Heart right ventricle (tissue), 16 donors: ENCODE data around the gene UPK1B. TPM values are rescaled to one million over a fixed set of nuclear protein-coding genes. Genes with fewer than 3 reads are reported as not detected.

Experiments used
- ATAC-seq, 8 donors: fragments of 200-7000 bp; cut with Tn5 transposase; one replicate each; pipeline ENCODE4 v1.9.1; 2020; ENCODE audit warnings: mild to moderate bottlenecking in 8 of 8, moderate library complexity in 8 of 8, moderate number of reproducible peaks in 1 of 8
- DNase-seq, 2 donors: peaks; one replicate each; pipeline ENCODE4 v3.0.0-alpha.2; 2020
- H3K27ac ChIP-seq, 10 donors: fragments of 200-600 bp; sonication (generic) in 2 of 10; one replicate each; pipeline versions ENCODE4 v1.5.0 to v1.8.0; 2020 to 2022; ENCODE audit warnings: mild to moderate bottlenecking in 3 of 10
- H3K27me3 ChIP-seq, 7 donors: fragments of 200-600 bp; one replicate each; pipeline ENCODE4 v1.8.0; 2021 to 2022; ENCODE audit warnings: mild to moderate bottlenecking in 2 of 7
- H3K36me3 ChIP-seq, 9 donors: fragments of 200-600 bp; sonication (generic) in 1 of 9; one replicate each; pipeline versions ENCODE4 v1.5.0 to v1.8.0; 2020 to 2022; ENCODE audit warnings: mild to moderate bottlenecking in 2 of 9
- H3K4me1 ChIP-seq, 9 donors: fragments of 200-600 bp; sonication (generic) in 1 of 9; one replicate each; pipeline versions ENCODE4 v1.5.0 to v1.8.0; 2020 to 2022; ENCODE audit warnings: mild to moderate bottlenecking in 4 of 9
- H3K4me3 ChIP-seq, 10 donors: fragments of 200-600 bp; sonication (generic) in 2 of 10; one replicate each; pipeline versions ENCODE4 v1.5.0 to v1.8.0; 2020 to 2022; ENCODE audit warnings: mild to moderate bottlenecking in 7 of 10, moderate library complexity in 2 of 10
- H3K9me3 ChIP-seq, 11 donors: fragments of 200-600 bp in 10 of 11; sonication (generic) in 2 of 11; one replicate each; pipeline versions ENCODE4 v1.5.0 to v1.8.0; 2013 to 2022; ENCODE audit warnings: mild to moderate bottlenecking in 2 of 11, control low read depth in 1 of 11, moderate library complexity in 1 of 11
- WGBS, 2 donors: extraction: QIAGEN DNeasy Blood & Tissue Kit; methylation state at CpG; one replicate each; pipeline ENCODE4 v1.1.7; 2013; ENCODE audit warnings: inconsistent platforms in 1 of 2; 5-methylcytosine and 5-hydroxymethylcytosine counted together
- intact Hi-C, 10 donors: fragments of 100-400 bp; cut with DNase I; formaldehyde crosslinking; loops; one replicate each; pipeline versions ENCODE4 v1.11.1 to v1.14.2; 2022
- polyA plus RNA-seq, 2 donors: library from polyadenylated mRNA; stranded (reverse); fragments of 200-250 nt; gene quantifications; one replicate each; pipeline ENCODE4 v1.2.3, GENCODE V29; 2013
- total RNA-seq, 10 donors: library from RNA; stranded (reverse); fragmentation: NEBNext Ultra II Directional in 3 of 10; extraction: Animal tissue kit (Norgen Biotek cat#: 25700) in 3 of 10; gene quantifications; one replicate each; pipeline versions ENCODE4 v1.2.1 to v1.2.4, GENCODE V29; 2021 to 2023
- TF ChIP-seq, protein P1 (sequence below), 9 donors: fragments of 200-600 bp; sonication (generic) in 2 of 9; IDR thresholded peaks; one replicate each; pipeline versions ENCODE4 v1.5.0 to v1.8.0; 2021 to 2022; ENCODE audit warnings: antibody characterized with exemption in 9 of 9, mild to moderate bottlenecking in 5 of 9, moderate library complexity in 1 of 9
- donor health status: Arrhythmogenic right ventricular cardiomyopathy.
- donor health status: ischemic (EF 13 %, LVEDD 7.1; RV severe dilation, severe dysfunction).
- donor health status: healthy with polysubstance abuse.
- donor health status: DM: no; HTN: yes; CAD: no.
- donor health status: DM: no; HTN: no; CAD: no.
- donor health status: ischemic (EF 25% LVEDD 6.9; RV normal size, moderate dysfunction).
- donor health status: ischemic (EF 25% LVEDD 5.7; RV mildly dilated, moderate dysfunction).
- donor health status: healthy.
- donor health status: DM: yes; HTN: yes; CAD: no.
- donor health status: Ischemic cardiomyopathy.
- donor health status: ischemic (EF 35%, LVEDD 5.7; RV mildly dilated, moderate dysfunction).
- donor health status: nonischemic (EF 11% LVEDD 7.7; RV severe dilation, severe dysfunction).
- donor health status: DM: yes; HTN: yes; CAD: no.
- donor health status: PGD.
- donor health status: ischemic (EF 29% LVEDD 5.4; RV normal size, mild dysfunction).
- donor health status: nonischemic (EF 23%, LVEDD 6.1; RV moderate dilation, normal function).

Gene UPK1B
- total and polyA plus RNA-seq, 12 donors, result 1.1 TPM; not detected in 11

DNA sequence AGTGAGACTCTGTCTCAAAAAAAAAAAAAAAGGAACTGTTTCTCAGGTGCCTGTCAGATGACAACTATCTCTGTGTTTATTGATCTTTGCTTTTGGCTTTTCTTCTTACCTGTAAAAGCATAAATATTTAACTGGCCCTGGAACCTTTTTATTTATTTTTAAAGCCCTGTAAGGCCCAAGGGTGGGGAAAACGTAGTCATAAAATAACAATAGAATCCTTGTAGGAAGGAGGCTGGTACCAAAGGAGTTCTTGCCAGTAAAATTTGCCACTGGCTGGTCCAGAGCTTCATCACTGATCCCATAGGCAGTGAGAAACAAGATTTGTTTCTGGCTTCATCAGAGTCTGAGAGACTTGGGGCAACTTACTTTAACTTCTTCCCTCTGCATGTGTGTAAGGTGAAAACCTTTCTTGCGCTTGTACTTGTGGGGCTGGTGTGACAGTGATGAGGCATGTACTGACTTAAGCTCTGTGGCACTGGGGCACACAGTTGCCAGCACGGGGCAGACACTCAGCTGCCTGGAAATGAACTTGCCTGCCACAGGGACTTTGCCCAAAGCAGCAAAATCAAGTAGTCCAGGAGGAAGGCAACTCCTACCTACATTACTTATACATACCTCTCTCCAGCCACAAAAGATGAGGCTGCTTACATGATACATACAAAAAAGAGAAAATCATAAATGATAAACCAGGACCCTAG lies 47.7 kb downstream of the UPK1B start:
- H3K9me3 ChIP-seq, result no peaks in the 10 kb centered on the region
- 66 to 88% methylated on average over 3 of the region's 3 CpGs for WGBS, 2 donors
- H3K36me3 ChIP-seq, result peaks cover 0 to 100% (median 41%) of the 10 kb centered on the region in 9 donors
- no peak overlapping the region for H3K4me3 ChIP-seq
- intact Hi-C loops, result no loop called here
- DNase-seq (no peak), ATAC-seq (no peak)
- TF ChIP-seq, protein P1, sequence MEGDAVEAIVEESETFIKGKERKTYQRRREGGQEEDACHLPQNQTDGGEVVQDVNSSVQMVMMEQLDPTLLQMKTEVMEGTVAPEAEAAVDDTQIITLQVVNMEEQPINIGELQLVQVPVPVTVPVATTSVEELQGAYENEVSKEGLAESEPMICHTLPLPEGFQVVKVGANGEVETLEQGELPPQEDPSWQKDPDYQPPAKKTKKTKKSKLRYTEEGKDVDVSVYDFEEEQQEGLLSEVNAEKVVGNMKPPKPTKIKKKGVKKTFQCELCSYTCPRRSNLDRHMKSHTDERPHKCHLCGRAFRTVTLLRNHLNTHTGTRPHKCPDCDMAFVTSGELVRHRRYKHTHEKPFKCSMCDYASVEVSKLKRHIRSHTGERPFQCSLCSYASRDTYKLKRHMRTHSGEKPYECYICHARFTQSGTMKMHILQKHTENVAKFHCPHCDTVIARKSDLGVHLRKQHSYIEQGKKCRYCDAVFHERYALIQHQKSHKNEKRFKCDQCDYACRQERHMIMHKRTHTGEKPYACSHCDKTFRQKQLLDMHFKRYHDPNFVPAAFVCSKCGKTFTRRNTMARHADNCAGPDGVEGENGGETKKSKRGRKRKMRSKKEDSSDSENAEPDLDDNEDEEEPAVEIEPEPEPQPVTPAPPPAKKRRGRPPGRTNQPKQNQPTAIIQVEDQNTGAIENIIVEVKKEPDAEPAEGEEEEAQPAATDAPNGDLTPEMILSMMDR (IDR thresholded peaks at IDR 0.05), result no peak
- no peaks in the 10 kb centered on the region for H3K4me1 ChIP-seq
- H3K27me3 ChIP-seq, result no peaks in the 10 kb centered on the region
- no peak overlapping the region for H3K27ac ChIP-seq

DNA sequence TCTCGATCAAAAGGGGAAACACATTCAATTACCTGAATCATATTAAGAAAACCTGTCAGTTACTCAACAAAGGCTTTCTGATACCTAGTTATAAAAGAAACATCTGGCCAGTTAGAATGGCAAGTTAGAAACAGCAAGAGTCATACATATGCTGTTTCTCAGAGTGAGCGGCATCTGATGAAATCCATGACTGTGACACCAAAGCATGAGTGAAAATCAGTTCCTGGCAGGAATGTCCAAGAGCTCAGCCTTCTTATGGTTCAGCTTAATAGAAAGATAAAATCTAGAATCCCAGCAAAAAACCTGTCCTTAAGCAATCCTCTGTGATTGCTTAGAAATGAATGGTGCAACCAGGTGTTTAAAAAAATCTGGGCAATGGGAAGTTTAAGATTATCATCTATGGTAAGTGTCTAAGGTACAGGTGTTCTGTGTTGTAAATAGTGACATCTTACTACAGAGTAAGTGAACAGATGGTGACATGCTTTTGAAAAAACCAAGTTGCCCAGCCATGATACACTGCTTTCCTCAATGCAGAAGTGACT lies 48.5 kb downstream of the UPK1B start:
- Histone ChIP-seq H3K27me3 (no peaks in the 10 kb centered on the region), H3K4me1 (no peaks in the 10 kb centered on the region), H3K36me3 (peaks cover 0 to 100% (median 36%) of the 10 kb centered on the region in 9 donors), H3K9me3 (no peaks in the 10 kb centered on the region), H3K4me3 (no peak overlapping the region), H3K27ac (no peak overlapping the region)
- no peak for ATAC-seq
- intact Hi-C loops, result no loop called here
- 86 to 95% methylated on average over 2 of the region's 2 CpGs for WGBS, 2 donors
- TF ChIP-seq, protein P1 (IDR thresholded peaks at IDR 0.05), result no peak
- DNase-seq, result no peak

DNA sequence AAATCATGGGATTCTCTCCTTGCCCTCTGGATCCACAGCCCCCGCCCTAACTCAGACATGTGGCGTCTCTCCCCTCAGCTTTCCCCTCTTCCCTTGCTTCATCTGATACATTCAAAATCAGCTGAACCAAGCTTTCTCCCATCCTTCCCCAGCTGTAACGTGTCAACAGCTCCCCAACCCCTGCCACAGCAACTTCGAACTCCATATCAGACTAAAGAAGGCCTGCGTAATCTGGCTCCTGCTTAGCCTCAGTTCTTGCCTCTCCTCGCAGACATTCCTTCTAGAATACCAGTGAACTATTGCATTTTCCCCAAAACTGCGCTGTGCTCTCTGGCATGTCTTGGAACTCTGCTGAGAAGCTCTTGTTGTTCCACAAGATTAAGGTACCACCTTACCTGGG lies 49.0 kb downstream of the UPK1B start:
- 78 to 79% methylated on average over 7 of the region's 7 CpGs for WGBS, 2 donors
- no peaks in the 10 kb centered on the region for H3K9me3 ChIP-seq
- intact Hi-C loops, result no loop called here
- ATAC-seq (no peak), DNase-seq (no peak)
- TF ChIP-seq, protein P1 (IDR thresholded peaks at IDR 0.05), result no peak
- no peak overlapping the region for H3K4me3 ChIP-seq
- H3K27ac ChIP-seq, result no peak overlapping the region
- no peaks in the 10 kb centered on the region for H3K27me3 ChIP-seq
- no peaks in the 10 kb centered on the region for H3K4me1 ChIP-seq
- H3K36me3 ChIP-seq, result peaks cover 0 to 100% (median 34%) of the 10 kb centered on the region in 9 donors

DNA sequence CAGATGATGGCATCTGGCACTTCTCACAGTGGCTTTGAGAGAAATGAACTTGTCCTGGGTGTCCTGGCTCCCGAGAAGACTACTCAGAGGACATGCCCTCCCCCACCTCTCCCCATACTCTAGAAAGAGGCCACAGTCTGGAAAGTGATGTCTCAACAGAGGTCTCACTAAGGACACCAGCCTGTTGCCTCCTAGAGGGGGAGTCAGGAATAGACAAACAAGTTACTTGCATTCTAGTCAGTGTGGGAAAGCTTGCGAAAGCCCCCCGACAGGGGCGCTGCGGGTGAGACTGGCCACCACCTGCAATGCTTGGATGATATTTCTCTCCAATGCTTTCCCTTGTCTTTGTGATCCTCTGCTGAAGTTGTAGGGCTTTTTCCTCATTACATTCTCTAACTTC lies 50.1 kb downstream of the UPK1B start:
- Histone ChIP-seq H3K4me3 (no peak overlapping the region), H3K27me3 (no peaks in the 10 kb centered on the region), H3K4me1 (no peaks in the 10 kb centered on the region), H3K9me3 (no peaks in the 10 kb centered on the region), H3K27ac (no peak overlapping the region), H3K36me3 (peaks cover 0 to 100% (median 37%) of the 10 kb centered on the region in 9 donors)
- intact Hi-C loops, result no loop called here
- no peak for ATAC-seq
- no peak for DNase-seq
- WGBS, 2 donors, result 92 to 94% methylated on average over 5 of the region's 5 CpGs
- TF ChIP-seq, protein P1 (IDR thresholded peaks at IDR 0.05), result no peak
